Neural cell (in vitro differentiated cells): Measurements from ENCODE around the gene FCHSD2. TPM values are rescaled to one million over a fixed set of nuclear protein-coding genes. Genes with fewer than 3 reads are reported as not detected.

ENCODE experiments used
- H2AFZ ChIP-seq: fragments of 200-600, 300-800 bp; sonication (generic), shearing (Covaris generic); 2 replicates; pipeline ENCODE4 v1.6.0; 2014; ENCODE audit warnings: low read depth, mild to moderate bottlenecking, antibody characterized with exemption, low read length, moderate library complexity
- H3F3A ChIP-seq: fragments of 200-600 bp; shearing (Covaris generic); 2 replicates; pipeline ENCODE4 v1.6.1; 2016; ENCODE audit warnings: mild to moderate bottlenecking, moderate library complexity, mixed read lengths, antibody characterized with exemption, low read length; ENCODE audit not compliant: insufficient read depth, poor library complexity, severe bottlenecking
- H3K27ac ChIP-seq: fragments of 200-600, 300-800 bp; sonication (generic), shearing (Covaris generic); 2 replicates; pipeline ENCODE4 v1.5.1; 2014; ENCODE audit warnings: mild to moderate bottlenecking, low read length, moderate library complexity
- H3K27me3 ChIP-seq: fragments of 300-800, 200-600 bp; sonication (generic), shearing (Covaris generic); 2 replicates; pipeline ENCODE4 v1.6.0; 2014; ENCODE audit warnings: mild to moderate bottlenecking, low read depth, low read length, moderate library complexity; ENCODE audit not compliant: insufficient read depth
- H3K36me3 ChIP-seq: fragments of 300-800, 200-600 bp; sonication (generic), shearing (Covaris generic); 2 replicates; pipeline ENCODE4 v1.5.1; 2014; ENCODE audit warnings: mild to moderate bottlenecking, antibody characterized with exemption, low read length, moderate library complexity; ENCODE audit not compliant: insufficient read depth
- H3K4me2 ChIP-seq: fragments of 300-800, 200-600 bp; sonication (generic), shearing (Covaris generic); 2 replicates; pipeline ENCODE4 v1.6.0; 2014; ENCODE audit warnings: mild to moderate bottlenecking, low read length
- H3K4me3 ChIP-seq: fragments of 300-800, 200-600 bp; sonication (generic), shearing (Covaris generic); 2 replicates; pipeline ENCODE4 v1.5.1; 2014; ENCODE audit warnings: mild to moderate bottlenecking, low read length, moderate library complexity
- H3K79me2 ChIP-seq: fragments of 200-600 bp; shearing (Covaris generic); replicated peaks from 2 replicates; pipeline ENCODE4 v1.6.0; 2014; ENCODE audit warnings: mild to moderate bottlenecking, low read length, moderate library complexity; ENCODE audit not compliant: insufficient read depth
- H3K9ac ChIP-seq: fragments of 300-800, 200-600 bp; sonication (generic), shearing (Covaris generic); 2 replicates; pipeline ENCODE4 v1.6.1; 2016; ENCODE audit warnings: mild to moderate bottlenecking, low read length, mixed read lengths
- H3K9me2 ChIP-seq: fragments of 200-600 bp; shearing (Covaris generic); 2 replicates; pipeline ENCODE4 v1.6.1; 2016; ENCODE audit warnings: mild to moderate bottlenecking, low read length, mixed read lengths; ENCODE audit not compliant: insufficient read depth
- H3K9me3 ChIP-seq: fragments of 200-600, 300-800 bp; sonication (generic), shearing (Covaris generic); 2 replicates; pipeline ENCODE4 v1.6.1; 2016; ENCODE audit warnings: mild to moderate bottlenecking, mixed run types, low read length, moderate library complexity, mixed read lengths
- H4K20me1 ChIP-seq: fragments of 200-600 bp; shearing (Covaris generic); 2 replicates; pipeline ENCODE4 v1.6.1; 2016; ENCODE audit warnings: mild to moderate bottlenecking, mixed run types; ENCODE audit not compliant: insufficient read depth
- CTCF ChIP-seq: fragments of 450-650 bp; IDR thresholded peaks from 2 replicates; pipeline ENCODE4 v1.5.1; 2014; ENCODE audit warnings: antibody characterized with exemption, mild to moderate bottlenecking, moderate library complexity; ENCODE audit not compliant: poor library complexity, severe bottlenecking
- EP300 ChIP-seq: fragments of 450-650 bp; conservative IDR thresholded peaks from 2 replicates; pipeline ENCODE4 v1.6.1; 2014; ENCODE audit warnings: antibody characterized with exemption, mild to moderate bottlenecking, moderate library complexity; ENCODE audit not compliant: poor library complexity, severe bottlenecking
- EZH2 ChIP-seq: fragments of 200-600, 300-800 bp; shearing (Covaris generic), sonication (generic); IDR thresholded peaks from 2 replicates; pipeline ENCODE4 v1.6.1; 2014; ENCODE audit warnings: antibody characterized with exemption, low read length, borderline replicate concordance, mild to moderate bottlenecking; ENCODE audit not compliant: insufficient read depth, poor library complexity, severe bottlenecking
- MXI1 ChIP-seq: fragments of 450-650 bp; conservative IDR thresholded peaks from 2 replicates; pipeline ENCODE4 v1.6.1; 2014; ENCODE audit warnings: antibody characterized with exemption, mild to moderate bottlenecking; ENCODE audit not compliant: poor library complexity, severe bottlenecking
- POLR2AphosphoS5 ChIP-seq: IDR thresholded peaks from 2 replicates; pipeline ENCODE4 v1.6.1; 2012
- RAD21 ChIP-seq: fragments of 450-650 bp; conservative IDR thresholded peaks from 2 replicates; pipeline ENCODE4 v1.6.1; 2014; ENCODE audit warnings: antibody characterized with exemption, mild to moderate bottlenecking, moderate library complexity
- REST ChIP-seq: IDR thresholded peaks from 2 replicates; pipeline ENCODE4 v1.6.1; 2012; ENCODE audit warnings: borderline replicate concordance
- SMC3 ChIP-seq: fragments of 450-650 bp; conservative IDR thresholded peaks from 2 replicates; pipeline ENCODE4 v1.6.1; 2014; ENCODE audit warnings: antibody characterized with exemption, mild to moderate bottlenecking, moderate library complexity; ENCODE audit not compliant: poor library complexity
- TAF1 ChIP-seq: IDR thresholded peaks from 2 replicates; pipeline ENCODE4 v1.6.1; 2012; ENCODE audit warnings: low read depth
- polyA plus RNA-seq: library from polyadenylated mRNA; depleted of rRNA; stranded (reverse); fragments of >200 nt; gene quantifications from 2 replicates; pipeline ENCODE4 v1.2.3, GENCODE V29; 2014

FCHSD2 gene
- polyA plus RNA-seq, 1 donor from 2014 or later = 40.8 TPM

- no peak overlapping the region for H3K27ac ChIP-seq
- H3K27me3 ChIP-seq = no peaks in the 10 kb centered on the region
Measured at GRCh38 chr11:72904016-72904415, 238.1 kb downstream of the FCHSD2 start.

DNA sequence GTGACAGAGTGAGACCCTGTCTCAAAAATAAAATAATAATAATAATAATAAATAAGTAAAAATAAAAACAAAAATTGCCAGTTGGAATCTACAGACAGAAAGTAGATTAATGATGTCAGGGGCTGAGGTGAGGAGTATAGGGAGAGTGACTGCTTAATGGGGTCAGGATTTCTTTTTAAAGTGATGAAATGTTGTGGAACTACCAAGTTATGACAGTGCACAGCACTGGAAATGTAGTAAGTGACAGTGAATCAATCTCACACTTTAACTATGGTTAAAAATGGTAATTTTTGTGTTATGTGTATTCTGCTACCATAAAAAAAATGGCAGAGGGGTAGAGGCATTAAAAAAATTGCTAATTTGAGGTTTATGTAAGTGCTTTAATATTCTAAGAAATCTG lies 240.7 kb downstream of the FCHSD2 start:
- Histone ChIP-seq H3K79me2 (no peaks in the 10 kb centered on the region), H3K36me3 (no peaks in the 10 kb centered on the region), H3K4me3 (no peak overlapping the region)
- TF ChIP-seq REST (no peak), EZH2 (no peak), CTCF (no peak), MXI1 (no peak), EP300 (no peak), RAD21 (no peak), TAF1 (no peak)

More at GRCh38 chr11:72904016-72904415, 238.1 kb downstream of the FCHSD2 start:
- Histone ChIP-seq H2AFZ (no peak overlapping the region), H3K79me2 (no peaks in the 10 kb centered on the region), H4K20me1 (no peaks in the 10 kb centered on the region), H3K36me3 (no peaks in the 10 kb centered on the region), H3K4me3 (no peak overlapping the region), H3K4me2 (no peak overlapping the region), H3F3A (no peaks in the 10 kb centered on the region), H3K9ac (no peak overlapping the region), H3K9me2 (no peaks in the 10 kb centered on the region), H3K9me3 (no peaks in the 10 kb centered on the region)
- TF ChIP-seq SMC3 = no peak
- no peak for TF ChIP-seq EZH2
- no peak for TF ChIP-seq TAF1
- TF ChIP-seq MXI1 = no peak
- TF ChIP-seq POLR2AphosphoS5 = no peak
- TF ChIP-seq REST = no peak
- TF ChIP-seq RAD21 = no peak
- TF ChIP-seq CTCF = no peak

More for the DNA sequence above, 240.7 kb downstream of the FCHSD2 start:
- no peak overlapping the region for H2AFZ ChIP-seq
- H3K27me3 ChIP-seq = no peaks in the 10 kb centered on the region
- no peaks in the 10 kb centered on the region for H3K9me3 ChIP-seq
- H3K9me2 ChIP-seq = no peaks in the 10 kb centered on the region
- H3K4me2 ChIP-seq = no peak overlapping the region
- no peak overlapping the region for H3K27ac ChIP-seq
- H3K9ac ChIP-seq = no peak overlapping the region
- H3F3A ChIP-seq = no peaks in the 10 kb centered on the region
- H4K20me1 ChIP-seq = no peaks in the 10 kb centered on the region
